ENCODE data around the gene C19orf25. TPM values are rescaled to one million over a fixed set of nuclear protein-coding genes. Genes with fewer than 3 reads are reported as not detected.

Gene C19orf25
- polyA plus RNA-seq, 1 donor: 19.5 TPM

DNA sequence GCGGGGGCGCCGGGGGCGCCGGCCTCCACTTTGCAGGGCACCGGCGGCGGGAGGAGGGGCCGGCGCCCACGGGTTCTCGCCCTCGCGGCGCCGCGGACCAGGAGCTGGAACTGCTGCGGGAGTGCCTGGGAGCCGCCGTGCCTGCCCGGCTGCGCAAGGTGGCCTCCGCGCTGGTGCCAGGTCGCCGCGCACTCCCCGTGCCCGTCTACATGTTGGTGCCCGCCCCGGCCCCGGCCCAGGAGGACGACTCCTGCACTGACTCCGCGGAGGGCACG is 11.9 kb downstream of the C19orf25 start:
- no peak for DNase-seq

DNA sequence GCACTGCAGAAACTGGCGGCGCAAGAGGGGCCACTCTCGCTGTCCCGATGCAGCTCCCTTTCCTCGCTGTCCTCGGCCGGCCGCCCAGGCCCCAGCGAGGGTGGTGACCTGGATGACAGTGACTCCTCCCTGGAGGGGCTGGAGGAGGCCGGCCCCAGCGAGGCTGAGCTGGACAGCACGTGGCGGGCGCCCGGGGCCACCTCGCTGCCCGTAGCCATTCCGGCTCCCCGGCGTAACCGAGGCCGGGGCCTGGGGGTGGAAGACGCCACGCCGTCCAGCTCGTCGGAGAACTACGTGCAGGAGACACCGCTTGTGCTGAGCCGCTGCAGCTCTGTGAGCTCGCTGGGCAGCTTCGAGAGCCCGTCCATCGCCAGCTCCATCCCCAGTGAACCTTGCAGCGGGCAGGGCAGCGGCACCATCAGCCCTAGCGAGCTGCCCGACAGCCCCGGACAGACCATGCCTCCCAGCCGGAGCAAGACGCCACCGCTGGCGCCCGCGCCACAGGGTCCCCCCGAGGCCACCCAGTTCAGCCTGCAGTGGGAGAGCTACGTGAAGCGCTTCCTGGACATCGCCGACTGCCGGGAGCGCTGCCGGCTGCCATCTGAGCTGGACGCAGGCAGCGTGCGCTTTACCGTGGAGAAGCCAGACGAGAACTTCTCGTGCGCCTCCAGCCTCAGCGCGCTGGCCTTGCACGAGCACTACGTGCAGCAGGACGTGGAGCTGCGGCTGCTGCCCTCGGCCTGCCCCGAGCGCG is 12.4 kb downstream of the C19orf25 start:
- DNase-seq: no peak

DNA sequence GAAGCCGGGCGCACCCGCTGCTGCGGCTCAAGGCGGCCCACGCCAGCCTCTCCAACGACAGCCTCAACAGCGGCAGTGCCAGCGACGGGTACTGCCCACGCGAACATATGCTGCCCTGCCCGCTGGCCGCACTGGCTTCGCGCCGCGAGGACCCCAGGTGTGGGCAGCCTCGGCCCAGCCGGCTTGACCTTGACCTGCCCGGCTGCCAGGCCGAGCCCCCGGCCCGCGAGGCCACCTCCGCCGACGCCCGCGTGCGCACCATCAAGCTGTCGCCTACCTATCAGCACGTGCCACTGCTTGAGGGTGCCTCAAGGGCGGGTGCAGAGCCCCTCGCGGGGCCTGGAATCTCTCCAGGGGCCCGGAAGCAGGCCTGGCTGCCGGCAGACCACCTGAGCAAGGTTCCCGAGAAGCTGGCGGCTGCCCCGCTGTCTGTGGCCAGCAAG is 13.0 kb downstream of the C19orf25 start:
- no peak for DNase-seq

DNA sequence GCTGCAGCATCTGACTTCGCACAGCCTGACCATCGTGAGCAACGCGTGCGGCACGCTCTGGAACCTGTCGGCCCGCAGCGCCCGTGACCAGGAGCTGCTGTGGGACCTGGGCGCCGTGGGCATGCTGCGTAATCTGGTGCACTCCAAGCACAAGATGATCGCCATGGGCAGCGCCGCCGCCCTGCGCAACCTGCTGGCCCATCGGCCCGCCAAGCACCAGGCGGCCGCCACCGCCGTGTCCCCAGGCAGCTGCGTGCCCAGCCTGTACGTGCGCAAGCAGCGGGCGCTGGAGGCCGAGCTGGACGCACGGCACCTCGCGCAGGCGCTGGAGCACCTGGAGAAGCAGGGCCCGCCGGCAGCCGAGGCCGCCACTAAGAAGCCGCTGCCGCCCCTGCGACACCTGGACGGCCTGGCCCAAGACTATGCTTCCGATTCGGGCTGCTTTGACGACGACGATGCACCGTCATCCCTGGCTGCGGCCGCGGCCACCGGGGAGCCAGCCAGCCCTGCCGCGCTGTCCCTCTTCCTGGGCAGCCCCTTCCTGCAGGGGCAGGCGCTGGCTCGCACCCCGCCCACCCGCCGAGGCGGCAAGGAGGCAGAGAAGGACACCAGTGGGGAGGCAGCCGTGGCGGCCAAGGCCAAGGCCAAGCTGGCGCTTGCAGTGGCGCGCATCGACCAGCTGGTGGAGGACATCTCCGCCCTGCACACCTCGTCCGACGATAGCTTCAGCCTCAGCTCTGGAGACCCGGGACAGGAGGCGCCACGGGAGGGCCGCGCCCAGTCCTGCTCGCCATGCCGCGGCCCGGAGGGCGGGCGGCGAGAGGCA is 13.6 kb downstream of the C19orf25 start:
- no peak for DNase-seq

DNA sequence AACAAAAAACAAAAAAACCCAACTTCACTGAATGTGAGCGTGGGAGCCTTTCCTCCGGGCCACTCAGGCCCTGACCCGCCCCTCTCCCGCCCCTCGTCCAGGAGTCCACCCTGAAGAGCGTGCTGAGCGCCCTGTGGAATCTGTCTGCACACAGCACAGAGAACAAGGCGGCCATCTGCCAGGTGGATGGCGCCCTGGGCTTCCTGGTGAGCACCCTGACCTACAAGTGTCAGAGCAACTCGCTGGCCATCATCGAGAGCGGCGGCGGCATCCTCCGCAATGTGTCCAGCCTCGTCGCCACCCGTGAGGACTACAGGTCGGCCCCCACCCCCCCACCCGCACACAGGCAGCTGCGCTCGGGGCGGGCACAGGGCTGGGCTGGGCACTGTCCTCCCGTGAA is 17.2 kb downstream of the C19orf25 start:
- DNase-seq: no peak

DNA sequence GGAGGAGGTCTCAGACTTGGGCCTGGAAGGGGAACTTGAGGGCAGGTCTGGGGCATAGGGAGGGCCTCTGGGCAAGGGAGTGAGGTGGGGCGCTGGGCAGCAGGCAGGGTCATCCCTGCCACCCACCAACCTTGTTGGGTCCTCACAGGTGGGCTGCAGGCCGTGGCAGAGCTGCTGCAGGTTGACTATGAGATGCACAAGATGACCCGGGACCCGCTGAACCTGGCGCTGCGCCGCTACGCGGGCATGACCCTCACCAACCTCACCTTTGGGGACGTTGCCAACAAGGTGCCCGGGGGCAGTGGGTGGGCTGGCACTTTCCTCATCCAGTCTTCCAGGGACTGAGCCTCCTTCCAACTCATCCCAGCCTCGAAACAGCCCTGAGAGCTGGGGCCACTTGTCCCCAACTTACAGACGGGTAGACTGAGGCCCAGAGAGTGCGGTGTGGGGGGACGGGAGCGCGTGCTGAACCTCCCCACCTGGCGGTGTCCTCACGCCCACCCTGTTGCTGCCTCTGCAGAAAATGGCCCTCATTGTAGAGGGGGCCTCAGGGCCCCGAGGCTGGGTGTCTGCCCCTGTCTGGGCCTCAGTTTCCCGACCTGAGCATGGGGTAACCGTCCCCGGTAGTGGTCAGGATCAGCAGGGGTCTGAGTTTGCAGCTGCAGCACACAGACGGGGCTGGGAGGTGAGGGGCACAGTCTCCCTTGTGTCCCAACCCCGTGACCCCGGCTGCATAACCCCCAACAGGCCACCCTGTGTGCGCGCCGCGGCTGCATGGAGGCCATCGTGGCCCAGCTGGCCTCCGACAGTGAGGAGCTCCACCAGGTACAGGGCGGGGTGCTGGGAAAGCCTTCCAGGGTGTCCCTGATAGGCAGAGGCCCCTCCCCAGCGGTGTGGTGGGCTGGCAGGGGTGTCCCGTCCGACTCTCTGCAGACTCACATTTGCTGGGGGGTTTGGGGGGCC is 18.7 kb downstream of the C19orf25 start:
- no peak for DNase-seq

DNA sequence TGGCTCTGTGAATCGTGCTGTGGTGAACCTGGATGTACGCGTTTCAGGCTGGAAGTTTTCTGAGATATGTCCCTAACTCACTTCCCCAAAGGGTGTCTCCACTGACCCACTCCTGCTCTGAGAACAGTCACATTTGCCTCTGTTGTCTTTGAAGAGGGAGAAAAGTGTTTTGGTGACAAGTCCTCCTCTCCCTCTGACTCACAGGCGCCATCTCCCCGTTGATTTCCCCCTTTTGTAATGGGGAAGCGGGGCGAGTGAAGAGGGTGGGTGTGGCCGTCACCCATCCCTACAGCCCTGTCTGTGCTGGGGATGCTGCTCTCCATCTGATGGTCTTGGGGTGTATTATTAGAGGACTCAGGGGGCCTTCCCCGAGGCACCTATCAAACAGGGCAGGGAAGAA is 19.5 kb downstream of the C19orf25 start:
- DNase-seq: no peak

DNA sequence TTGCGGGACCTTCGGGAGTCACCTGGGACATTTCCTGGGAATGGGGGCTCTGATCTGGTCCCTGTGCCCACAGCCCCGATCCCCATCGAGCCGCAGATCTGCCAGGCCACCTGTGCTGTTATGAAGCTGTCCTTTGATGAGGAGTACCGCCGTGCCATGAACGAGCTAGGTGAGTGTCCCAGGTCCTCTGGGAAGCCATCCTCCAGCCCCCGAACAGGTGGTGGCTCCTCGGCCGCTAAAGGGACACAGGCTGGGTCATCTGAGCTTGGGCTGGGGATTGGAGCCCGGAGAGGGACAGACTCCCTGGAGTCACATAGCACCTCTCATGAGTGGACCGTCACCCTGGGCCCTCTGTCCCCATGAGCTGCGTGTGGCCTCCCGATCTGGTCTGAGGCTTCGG is 21.1 kb downstream of the C19orf25 start:
- DNase-seq: no peak

DNA sequence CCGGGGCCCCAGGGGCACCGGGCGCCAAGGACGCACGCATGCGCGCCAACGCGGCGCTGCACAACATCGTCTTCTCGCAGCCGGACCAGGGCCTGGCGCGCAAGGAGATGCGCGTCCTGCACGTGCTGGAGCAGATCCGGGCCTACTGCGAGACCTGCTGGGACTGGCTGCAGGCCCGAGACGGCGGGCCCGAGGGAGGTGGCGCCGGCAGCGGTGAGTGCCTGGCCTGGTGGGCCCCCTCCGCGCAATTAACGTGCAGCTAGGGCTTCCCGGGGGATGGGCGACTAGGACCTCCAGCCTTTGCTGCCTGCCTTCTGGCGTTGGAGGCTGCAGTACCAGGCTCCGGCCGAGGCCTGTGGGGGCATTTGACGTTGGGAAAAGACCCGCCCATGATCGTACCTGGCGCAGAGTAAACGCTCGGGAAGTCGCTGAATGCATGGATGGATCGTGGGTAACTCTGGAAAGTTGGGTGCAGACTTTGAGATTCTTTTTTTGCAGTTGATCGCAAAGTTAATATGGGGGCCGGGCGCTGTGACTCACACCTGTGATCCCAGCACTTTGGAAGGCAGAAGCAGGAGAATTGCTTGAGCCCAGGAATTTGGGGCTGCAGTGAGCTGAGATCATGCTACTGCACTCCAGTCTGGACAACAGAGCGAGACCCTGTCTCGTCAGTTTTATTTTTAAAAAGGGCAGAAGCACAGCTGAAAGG is 21.8 kb downstream of the C19orf25 start:
- no peak for DNase-seq

DNA sequence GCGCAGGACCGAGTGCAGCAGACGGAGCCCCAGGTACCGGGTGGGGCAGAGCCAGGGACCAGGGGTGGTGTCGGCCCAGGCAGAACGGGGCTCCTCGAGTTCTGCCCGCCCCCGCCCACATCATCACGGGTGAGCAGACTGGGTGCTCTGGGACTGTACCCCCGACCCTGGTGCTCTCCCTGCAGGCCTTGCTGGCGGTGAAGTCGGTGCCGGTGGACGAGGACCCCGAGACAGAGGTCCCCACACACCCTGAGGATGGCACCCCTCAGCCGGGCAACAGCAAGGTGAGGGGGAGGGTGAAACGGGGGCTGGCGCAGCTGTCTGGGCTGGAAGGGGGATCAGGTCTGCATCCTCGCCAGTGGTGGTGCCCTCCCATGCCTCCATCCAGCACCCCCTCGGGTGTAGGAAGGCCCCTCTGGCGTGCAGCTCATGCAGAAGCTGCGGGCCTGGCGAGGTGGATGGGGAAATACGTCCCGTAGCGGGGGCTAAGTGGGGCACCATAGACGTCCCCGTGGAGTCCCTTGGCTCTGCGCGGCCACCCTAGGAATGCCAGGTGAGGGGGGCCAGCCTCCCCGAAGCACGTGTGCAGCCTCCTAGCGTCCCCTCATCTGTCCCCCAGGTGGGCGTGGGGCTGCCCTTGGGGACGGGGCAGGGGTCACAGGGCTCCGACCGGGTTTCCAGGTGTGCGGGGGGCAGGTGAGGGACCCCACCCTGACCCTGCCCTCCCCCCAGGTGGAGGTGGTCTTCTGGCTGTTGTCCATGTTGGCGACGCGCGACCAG is 22.7 kb downstream of the C19orf25 start:
- DNase-seq: no peak

DNA sequence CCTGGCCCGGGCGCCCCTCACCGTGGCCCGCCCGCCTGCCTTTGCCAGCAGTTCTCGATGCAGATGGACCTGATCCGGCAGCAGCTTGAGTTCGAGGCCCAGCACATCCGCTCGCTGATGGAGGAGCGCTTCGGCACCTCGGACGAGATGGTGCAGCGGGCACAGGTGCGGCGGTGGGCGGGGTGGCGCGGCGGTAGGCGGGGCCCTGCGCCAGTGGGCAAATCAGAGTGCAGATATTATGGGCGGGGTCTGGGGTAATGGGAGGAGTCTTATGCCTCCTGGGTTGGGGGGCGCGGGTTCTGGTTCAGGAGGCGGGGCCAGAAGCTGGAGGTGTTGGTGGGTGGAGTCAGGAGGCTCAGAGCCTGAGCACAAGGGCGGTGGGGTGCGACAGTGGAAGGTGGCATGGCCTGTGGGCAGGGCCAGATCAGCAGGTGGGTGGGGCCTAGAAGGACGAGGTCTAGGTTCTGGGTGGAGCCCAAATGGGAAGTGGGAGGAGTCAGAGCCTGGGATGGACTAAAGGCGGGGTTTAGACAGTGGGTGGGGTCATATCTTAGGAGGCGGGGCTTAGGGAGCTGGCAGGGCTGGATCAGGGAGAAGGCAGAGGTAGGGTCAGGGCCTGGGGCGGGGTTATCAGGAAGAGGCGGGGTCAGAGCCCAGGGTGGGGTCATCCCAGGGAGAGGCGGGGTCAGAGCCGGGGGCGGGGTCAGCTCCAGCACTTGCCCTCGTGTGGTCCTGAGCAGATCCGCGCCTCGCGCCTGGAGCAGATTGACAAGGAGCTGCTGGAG is 23.5 kb downstream of the C19orf25 start:
- no peak for DNase-seq

DNA sequence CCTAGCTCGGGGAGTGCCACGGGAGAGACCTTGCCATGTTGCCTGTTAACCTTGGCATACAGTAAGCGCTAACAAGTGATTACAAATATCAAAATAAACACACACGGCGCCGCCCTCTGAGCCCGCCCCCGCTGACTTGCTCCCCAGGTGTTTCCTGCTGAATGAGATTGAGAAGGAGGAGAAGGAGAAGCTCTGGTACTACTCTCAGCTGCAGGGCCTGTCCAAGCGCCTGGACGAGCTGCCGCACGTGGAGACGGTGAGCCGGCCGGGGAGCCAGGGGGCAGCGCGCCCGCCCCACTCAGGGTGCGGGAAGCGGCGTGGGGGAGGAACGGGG is 24.0 kb downstream of the C19orf25 start:
- DNase-seq: no peak

DNA sequence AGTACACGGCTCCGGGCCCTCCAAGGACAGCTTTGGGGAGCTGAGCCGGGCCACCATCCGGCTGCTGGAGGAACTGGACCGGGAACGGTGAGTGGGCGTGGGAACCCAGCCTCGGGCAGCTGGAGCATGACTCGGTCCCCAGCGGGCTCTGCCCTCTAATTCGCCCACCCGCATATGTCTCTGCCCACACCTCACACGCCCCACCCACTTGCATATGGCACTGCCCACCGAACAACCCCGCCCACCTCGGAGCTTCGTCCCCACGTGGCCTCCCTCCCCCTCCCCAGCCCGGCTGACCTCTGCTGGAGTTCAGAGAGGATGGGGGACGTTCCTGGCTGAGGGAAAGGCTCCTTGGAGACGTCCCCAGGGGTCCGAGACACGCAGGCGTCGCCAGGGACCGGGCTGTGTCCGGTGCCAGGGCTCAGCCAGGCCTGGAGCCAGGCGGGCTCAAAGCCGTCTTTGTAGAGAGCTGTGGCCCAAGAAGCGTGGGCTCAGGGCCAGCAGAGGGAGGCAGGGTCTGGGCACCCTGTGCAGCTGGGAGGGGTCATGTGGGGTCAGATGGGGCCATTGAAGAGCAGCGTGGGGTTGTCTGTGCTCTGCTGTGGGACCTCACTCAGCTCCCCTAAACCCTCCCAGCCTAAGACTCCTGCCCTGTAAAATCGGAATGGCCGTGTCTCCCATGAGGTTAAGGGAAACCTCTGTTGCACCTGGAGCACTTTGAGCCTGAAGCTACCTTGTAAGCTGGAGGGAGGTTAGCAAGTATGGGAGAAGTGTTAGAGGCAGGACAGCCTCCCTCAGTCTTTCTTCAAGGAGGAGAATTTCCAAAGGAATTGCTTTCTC is 25.3 kb downstream of the C19orf25 start:
- no peak for DNase-seq

DNA sequence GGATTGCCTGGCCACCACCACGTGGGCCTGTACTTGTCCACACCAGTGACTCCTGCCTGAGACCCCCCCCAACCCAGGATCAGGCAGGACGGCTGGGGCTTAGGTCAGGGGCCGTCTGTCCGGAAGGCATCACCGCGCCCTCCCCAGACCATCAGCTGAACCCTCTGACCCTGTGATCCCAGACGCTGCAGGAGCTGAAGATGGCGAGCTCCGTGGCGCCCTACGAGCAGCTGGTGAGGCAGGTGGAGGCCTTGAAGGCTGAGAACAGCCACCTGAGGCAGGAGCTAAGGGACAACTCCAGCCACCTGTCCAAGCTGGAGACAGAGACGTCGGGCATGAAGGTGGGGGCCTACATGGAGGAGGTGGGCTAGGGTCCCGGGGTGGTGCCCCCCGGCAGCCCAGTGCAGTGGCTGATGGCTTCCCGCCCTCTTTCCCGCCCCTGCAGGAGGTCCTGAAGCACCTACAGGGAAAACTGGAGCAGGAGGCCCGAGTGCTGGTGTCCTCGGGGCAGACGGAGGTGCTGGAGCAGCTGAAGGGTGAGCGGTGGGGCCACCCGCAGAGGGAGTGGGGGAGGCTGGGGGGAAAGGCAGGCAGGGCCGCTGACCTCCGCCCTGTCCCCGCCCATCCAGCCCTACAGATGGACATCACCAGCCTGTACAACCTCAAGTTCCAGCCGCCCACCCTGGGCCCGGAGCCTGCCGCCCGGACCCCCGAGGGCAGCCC is 26.1 kb downstream of the C19orf25 start:
- no peak for DNase-seq

DNA sequence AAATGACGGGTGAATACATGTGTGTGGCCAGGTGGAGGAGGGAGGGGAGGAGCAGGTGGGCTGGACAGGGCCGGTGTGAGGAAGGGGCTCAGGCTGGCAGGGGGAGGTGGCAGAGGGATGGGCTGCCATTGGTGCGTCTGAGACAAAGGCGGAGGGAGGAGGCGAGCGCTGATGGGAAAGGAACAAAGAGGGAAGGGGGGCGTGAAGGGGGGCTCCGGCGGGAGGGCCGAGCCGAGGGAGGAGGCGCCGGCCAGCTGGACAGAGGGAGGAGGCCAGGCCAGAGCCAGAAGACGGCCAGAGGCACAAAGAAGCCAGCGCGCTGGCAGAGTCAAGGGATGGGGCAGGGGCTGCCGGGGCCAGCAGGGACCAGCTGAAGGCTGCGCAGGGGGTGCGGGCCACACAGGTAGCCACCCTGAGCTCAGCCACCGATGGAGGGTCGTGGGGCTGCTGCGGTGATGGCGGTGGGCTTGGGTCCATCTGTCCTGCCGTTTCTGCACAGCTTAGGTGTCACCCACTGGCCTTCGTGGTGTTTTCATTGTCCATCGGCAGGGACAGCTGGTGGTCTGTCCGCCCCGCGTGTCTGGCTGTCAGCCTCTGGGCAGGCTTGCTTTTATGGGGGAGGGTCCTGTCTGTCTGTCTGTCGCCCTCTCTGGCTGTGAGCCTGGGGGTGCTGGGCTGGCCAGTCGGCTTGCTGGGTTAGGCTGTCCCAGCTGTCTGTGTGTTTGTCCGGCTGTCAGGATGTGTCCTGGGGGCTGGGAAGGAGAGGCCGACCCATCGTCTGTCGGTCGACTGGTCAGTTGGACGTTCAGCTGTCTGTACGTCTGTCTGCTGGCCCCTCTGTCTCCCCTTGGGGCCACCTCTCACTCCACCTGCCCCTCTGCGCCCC is 26.9 kb downstream of the C19orf25 start:
- no peak for DNase-seq

DNA sequence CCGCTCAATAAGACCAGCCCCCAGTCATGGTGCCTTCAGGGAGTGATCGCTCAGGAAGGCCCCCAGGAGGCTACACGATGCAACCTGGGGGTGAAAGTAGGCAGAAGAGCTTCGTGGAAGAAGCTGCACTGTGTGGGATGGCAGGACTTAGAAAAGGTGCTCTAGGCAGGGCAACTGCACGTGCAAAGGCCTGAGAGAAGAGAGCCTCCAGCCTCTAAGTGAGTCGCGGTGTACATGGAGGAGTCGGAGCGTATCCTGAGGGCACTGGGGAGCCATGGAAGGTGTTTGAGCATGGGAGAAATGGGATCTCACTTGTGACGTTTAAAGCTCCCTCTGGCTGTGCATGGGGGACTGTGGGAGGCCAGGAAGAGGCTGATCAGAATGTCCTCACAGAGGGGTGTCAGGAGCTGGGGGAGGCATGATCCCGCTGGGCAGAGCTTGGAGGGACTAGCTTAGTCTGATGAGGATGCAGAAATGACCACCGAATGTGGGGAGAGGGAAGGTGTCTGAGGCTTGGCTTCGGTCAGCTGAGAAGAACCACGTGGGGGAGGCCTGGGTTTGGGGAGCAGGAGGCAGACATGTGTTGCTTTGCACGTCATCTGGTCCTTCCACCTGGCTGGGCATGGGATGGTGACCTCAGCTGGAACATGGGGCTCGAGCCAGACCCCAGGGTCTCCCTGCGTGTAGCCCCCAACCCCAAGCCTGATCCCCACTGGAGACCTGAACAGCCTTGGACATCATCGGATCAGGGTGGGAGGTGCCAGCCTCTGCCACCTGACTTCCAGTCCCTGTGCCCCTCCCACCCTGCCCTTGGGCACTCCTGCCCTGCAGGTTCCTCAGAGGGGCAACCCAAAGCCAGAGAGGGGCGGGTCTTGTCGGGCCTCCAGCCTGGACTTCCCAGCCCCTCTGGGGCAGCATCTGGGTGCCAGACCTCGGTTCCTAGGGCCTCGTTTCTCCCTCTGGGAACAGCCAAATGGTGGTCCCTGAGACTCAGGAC is 28.0 kb downstream of the C19orf25 start:
- no peak for DNase-seq

Data from left kidney (tissue), 2 donors.